Kidney (tissue), 14 donors: ENCODE data around the gene CORO2B. TPM values are rescaled to one million over a fixed set of nuclear protein-coding genes. Genes with fewer than 3 reads are reported as not detected.

Experiments
- DNase-seq, 5 donors: peaks; one replicate each; pipeline ENCODE4 v3.0.0-alpha.2; 2013 to 2020
- FAIRE-seq: peaks from 2 replicates; lab custom pipeline; 2012; peaks lifted over from hg19 to GRCh38; lab: Jason Lieb, UNC
- H3K27ac ChIP-seq, 2 donors: one replicate each; pipeline ENCODE4 v1.7.0; 2013; ENCODE audit warnings: low read depth in 2 of 2, low read length in 2 of 2, inconsistent platforms in 1 of 2
- H3K27me3 ChIP-seq: one replicate; pipeline ENCODE4 v1.7.1; 2013; ENCODE audit warnings: low read length, inconsistent platforms; ENCODE audit not compliant: control insufficient read depth, insufficient read depth
- H3K36me3 ChIP-seq, 3 donors: one replicate each; pipeline versions ENCODE4 v1.7.0 to v1.7.1; 2013; ENCODE audit warnings: low read length in 3 of 3, control low read depth in 1 of 3, inconsistent platforms in 1 of 3; ENCODE audit not compliant: insufficient read depth in 3 of 3, control insufficient read depth in 2 of 3
- H3K4me1 ChIP-seq, 3 donors: one replicate each; pipeline versions ENCODE4 v1.7.0 to v1.7.1; 2013; ENCODE audit warnings: low read length in 3 of 3, inconsistent platforms in 1 of 3, low read depth in 1 of 3; ENCODE audit not compliant: control insufficient read depth in 2 of 3, insufficient read depth in 2 of 3
- H3K4me3 ChIP-seq, 3 donors: one replicate each; pipeline versions ENCODE4 v1.7.0 to v1.8.1; 2013; ENCODE audit warnings: low read length in 3 of 3, control low read depth in 1 of 3, inconsistent platforms in 1 of 3
- H3K9ac ChIP-seq, 3 donors: one replicate each; pipeline versions ENCODE4 v1.7.0 to v1.7.1; 2013; ENCODE audit warnings: low read length in 3 of 3, control low read depth in 1 of 3, inconsistent platforms in 1 of 3
- H3K9me3 ChIP-seq, 3 donors: one replicate each; pipeline versions ENCODE4 v1.7.0 to v1.7.1; 2013; ENCODE audit warnings: low read length in 3 of 3, control low read depth in 1 of 3, inconsistent platforms in 1 of 3; ENCODE audit not compliant: control insufficient read depth in 2 of 3, insufficient read depth in 1 of 3
- intact Hi-C: fragments of 100-400 bp; cut with DNase I; formaldehyde crosslinking; loops from one replicate; pipeline ENCODE4 v1.11.1; 2022
- polyA plus RNA-seq: library from polyadenylated mRNA; stranded (reverse); fragments of 350-450 nt; fragmentation: Illumina TruSeq; extraction: RNeasy Lipid Tissue Mini Kit (QIAGEN cat#74804); gene quantifications from one replicate; pipeline ENCODE4 v1.2.3, GENCODE V29; 2014; ENCODE audit warnings: low read depth, low replicate concordance; ENCODE audit not compliant: insufficient read depth
- total RNA-seq: library from RNA; stranded (reverse); fragmentation: NEBNext Ultra II Directional; extraction: Animal tissue kit (Norgen Biotek cat#: 25700); gene quantifications from one replicate; pipeline ENCODE4 v1.2.1, GENCODE V29; 2021
- TF ChIP-seq, protein P1 (sequence below): IDR thresholded peaks from 3 replicates; pipeline ENCODE4 v1.5.1; 2012; ENCODE audit warnings: mild to moderate bottlenecking, moderate library complexity, borderline replicate concordance; ENCODE audit not compliant: insufficient read depth; ENCODE audit errors: extremely low read depth
- donor health status: control.
- donor health status: control.
- donor health status: control.
- donor health status: control.
- donor health status: control.
- donor health status: DM: yes; HTN: yes; CAD: no.
- donor health status: Normal renal cell carcinoma (clear cell type).

Gene CORO2B
- total and polyA plus RNA-seq, 2 donors from 2014 or later = 7.9 to 9.0 TPM

DNA sequence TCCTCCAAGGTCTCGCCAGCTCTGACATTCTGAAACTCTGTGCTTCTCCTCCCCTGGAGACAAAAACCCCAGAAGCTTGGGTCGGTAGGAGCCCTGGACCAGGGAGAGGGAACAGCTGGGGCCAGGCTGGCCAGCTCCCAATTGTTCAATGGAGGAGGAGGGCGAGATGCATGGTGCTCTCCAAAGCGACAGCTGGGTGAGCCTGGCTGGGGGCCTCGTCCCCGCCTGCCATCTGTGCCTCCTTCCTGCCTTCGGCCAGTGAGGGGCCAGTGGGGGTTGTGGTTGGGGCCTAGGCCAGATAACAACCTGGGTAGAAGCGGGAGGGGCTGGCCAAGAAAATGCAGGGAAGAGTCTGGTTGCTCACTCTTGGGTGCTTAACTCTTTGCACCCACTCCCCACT lies 79.4 kb downstream of the CORO2B start:
- Histone ChIP-seq H3K36me3 (no peaks in the 10 kb centered on the region), H3K27me3 (no peaks in the 10 kb centered on the region), H3K9ac (no peak overlapping the region), H3K27ac (no peak overlapping the region), H3K4me3 (no peak overlapping the region), H3K9me3 (no peaks in the 10 kb centered on the region), H3K4me1 (no peaks in the 10 kb centered on the region)
- FAIRE-seq (no peak), DNase-seq (peak in 1 of 5 donors; percentile 33)
- intact Hi-C loops = no loop called here
- TF ChIP-seq, protein P1, sequence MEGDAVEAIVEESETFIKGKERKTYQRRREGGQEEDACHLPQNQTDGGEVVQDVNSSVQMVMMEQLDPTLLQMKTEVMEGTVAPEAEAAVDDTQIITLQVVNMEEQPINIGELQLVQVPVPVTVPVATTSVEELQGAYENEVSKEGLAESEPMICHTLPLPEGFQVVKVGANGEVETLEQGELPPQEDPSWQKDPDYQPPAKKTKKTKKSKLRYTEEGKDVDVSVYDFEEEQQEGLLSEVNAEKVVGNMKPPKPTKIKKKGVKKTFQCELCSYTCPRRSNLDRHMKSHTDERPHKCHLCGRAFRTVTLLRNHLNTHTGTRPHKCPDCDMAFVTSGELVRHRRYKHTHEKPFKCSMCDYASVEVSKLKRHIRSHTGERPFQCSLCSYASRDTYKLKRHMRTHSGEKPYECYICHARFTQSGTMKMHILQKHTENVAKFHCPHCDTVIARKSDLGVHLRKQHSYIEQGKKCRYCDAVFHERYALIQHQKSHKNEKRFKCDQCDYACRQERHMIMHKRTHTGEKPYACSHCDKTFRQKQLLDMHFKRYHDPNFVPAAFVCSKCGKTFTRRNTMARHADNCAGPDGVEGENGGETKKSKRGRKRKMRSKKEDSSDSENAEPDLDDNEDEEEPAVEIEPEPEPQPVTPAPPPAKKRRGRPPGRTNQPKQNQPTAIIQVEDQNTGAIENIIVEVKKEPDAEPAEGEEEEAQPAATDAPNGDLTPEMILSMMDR = no peak

DNA sequence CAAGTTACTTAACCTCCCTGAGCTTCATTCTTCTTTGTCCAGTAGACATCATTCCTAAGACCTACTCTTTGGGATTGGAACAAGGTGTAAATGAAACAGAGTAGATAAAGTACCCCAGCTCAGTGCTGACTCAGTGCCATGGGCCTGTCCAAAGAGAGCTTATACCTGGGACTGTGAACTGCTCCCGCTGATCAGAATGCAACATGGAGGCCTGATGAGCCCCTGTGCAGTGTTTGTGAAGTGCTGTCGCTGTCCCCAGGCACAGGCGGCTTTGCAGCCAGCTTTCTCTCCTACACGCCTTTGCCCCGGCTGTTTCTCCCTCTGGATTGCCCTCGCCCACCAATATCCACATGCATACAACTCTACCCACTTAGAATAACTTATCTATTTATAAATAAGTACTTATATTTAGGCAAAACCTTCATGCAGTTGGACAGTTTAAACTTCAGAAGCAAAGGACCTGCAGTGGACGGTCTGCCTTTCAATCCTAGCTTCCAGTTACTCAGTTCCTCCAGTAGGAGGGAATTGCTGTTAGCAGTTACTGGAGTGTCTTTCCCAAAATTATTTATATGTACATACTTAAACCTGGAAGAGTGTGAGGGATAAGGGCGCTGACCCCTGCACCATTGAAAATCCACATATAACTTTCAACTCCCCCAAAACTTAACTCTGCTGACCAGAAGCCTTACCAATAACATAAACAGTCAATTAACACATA lies 80.0 kb downstream of the CORO2B start:
- TF ChIP-seq, protein P1 = no peak
- DNase-seq (peak in 1 of 5 donors; percentile 19), FAIRE-seq (no peak)
- Histone ChIP-seq H3K4me1 (no peaks in the 10 kb centered on the region), H3K27me3 (no peaks in the 10 kb centered on the region), H3K4me3 (no peak overlapping the region), H3K9ac (no peak overlapping the region), H3K9me3 (no peaks in the 10 kb centered on the region), H3K27ac (no peak overlapping the region), H3K36me3 (no peaks in the 10 kb centered on the region)
- intact Hi-C loops = no loop called here

DNA sequence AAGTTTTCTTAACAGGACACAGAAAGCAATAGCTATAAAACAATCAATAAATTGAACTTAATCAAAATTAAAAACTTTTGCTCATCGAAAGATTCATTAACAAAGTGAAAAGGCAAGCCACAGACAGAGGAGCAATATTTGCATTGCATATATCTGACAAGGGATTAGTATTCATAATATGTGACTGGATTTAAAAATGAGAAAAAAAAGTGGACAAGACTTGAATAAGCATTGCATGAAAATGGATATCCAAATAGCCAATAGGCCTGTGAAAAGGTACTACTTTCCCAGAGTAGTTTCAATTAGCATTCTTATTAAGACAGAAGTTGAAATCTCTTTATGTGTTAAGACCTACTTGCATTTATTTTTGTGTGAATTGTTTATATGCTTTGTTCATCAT lies 84.7 kb downstream of the CORO2B start:
- Histone ChIP-seq H3K36me3 (no peaks in the 10 kb centered on the region), H3K9me3 (no peaks in the 10 kb centered on the region), H3K27me3 (no peaks in the 10 kb centered on the region), H3K4me3 (no peak overlapping the region), H3K4me1 (no peaks in the 10 kb centered on the region), H3K9ac (no peak overlapping the region), H3K27ac (no peak overlapping the region)
- TF ChIP-seq, protein P1 = no peak
- intact Hi-C loops = no loop called here
- FAIRE-seq (no peak), DNase-seq (no peak)
